ENCODE measurements around the gene ITGB1BP2. TPM values are rescaled to one million over a fixed set of nuclear protein-coding genes. Genes with fewer than 3 reads are reported as not detected.
"Not testable (repeated sequence)": the region's sequence is repeated elsewhere in the genome, so short reads cannot be mapped to it uniquely, and the experiment has no call there.

ITGB1BP2 gene
- total RNA-seq, 1 experiment from 2014 or later: 1.9 TPM

DNA sequence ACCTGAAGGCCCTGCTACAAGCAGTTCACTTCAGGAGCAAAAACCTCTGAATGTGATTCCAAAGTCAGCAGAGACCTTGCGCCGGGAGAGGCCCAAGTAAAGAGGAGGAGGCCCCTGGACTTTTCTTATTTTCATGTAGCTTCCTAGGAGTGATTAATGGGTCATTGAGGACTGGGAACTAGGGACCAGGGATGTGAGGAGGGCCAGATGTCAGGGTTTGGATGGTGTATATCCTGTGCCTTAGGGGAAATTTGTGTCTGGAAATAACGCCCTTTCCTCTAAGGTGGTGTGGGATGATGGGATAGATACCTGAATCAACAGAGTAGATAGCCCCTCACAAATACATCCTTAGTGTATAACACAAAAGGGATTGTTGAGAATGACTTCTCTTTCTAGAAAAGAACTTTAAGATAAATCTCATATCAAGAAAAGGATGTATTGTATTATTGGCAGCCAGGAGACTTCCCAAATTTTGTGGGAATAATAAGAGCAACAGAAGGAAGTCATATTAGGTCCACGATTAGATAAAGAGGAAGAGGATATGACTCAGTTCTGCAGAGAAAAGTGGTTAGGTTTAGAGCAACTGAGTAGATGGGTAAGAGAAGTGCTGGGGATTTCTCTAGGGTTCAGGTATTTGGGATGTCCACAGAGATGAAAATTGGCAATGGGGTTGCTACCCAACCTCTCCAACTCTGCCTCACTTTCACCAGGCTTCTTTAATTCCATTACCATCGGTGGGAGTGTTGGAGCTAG, 1.1 kb downstream of the ITGB1BP2 start:
- DNase-seq (ENCODE audit: low read depth): no peak

DNA sequence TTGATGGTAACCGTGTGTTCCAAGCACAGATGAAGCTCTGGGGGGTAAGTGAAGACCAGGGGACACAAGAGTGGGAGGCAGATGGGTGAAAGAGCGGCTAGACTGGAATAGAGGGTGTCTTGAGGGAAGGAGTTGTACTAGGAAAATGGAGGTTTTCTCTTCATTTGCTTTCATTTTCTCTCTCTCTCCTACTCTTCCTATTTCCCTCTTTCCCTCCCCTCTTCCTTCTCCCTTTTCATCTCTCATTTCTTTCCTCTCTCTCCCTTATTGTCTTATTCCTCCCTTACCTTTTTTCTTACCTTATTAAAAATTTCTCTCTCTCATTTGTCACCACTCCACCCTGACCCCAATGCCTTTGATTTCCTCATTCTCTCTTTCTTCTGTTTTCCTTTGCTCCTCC, 3.0 kb downstream of the ITGB1BP2 start:
- no peak for DNase-seq (ENCODE audit: low read depth)

DNA sequence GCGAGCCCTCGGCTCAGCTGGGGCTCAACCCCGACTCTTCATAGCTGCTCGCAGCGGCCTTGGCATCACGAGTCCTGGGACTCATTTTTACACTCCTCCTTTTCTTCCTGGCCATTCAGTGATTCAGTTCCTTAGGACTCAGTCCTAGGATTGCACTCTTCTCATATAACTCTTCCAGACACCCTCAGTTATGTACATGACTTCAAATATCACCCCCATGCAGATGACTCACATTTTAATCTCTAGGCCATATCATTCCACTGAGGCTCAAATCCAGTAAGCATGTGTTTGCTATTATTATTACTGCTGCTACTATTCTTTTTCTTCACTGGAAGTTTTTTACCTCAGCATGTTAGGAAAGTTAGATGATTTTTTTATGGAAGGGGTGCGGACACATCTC, 14.4 kb downstream of the ITGB1BP2 start:
- peak; percentile 40 for DNase-seq (ENCODE audit: low read depth)

DNA sequence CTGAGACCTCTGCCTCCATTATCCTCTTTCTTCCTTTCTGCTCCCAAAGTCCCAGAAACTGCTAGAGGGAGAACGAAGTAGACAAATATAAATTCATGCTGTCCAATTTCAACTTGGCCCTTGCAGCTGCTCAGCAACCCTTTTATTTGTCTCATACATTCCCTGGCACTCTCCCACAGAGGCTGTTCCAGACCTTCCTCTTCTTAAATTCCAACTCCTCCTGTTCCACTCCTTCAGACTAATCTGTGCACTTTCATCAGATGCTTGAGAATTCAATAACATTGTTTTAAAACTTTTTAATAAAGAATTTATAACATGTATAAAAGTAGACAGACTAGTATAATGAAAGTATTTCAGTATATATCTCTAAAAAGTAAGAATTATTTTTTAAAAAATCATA, 15.4 kb downstream of the ITGB1BP2 start:
- DNase-seq (ENCODE audit: low read depth): not testable (repeated sequence)

DNA sequence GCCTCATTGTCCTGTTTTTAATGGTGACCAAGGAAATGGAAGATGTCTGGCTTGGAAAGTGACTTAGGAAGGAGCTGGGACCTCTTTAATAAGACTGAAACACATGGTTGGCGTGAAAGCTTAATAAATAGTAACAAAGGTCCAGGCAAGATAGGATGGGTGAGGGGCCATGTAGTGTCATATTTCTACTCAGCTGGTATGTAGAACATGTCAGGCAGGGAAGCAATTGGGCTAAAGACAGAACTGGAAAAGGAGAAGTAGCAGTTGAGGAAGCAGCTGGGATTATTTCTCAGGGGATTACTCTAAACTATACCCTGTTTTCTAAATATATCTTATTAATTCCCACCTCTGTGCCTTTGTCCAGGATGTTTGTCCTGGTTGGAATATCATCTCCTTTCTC, 18.6 kb downstream of the ITGB1BP2 start:
- no peak for DNase-seq (ENCODE audit: low read depth)

DNA sequence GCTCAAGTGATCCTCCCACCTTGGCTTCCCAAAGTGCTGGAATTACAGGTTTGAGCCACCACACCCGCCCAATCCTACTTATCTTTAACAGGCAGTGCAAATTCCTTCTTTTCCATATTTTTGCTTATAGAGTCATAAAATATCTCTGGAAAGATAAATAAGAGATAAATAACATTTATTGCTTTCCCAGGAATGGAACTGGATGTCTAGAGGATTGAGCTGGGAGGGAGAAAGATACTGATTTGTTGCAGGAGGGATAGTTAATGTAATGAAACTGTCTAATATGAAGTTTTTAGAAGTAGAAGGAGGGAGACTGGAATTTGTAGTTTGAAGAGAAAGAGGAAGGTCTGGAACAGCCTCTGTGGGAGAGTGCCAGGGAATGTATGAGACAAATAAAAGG, 20.2 kb downstream of the ITGB1BP2 start:
- no peak for DNase-seq (ENCODE audit: low read depth)

DNA sequence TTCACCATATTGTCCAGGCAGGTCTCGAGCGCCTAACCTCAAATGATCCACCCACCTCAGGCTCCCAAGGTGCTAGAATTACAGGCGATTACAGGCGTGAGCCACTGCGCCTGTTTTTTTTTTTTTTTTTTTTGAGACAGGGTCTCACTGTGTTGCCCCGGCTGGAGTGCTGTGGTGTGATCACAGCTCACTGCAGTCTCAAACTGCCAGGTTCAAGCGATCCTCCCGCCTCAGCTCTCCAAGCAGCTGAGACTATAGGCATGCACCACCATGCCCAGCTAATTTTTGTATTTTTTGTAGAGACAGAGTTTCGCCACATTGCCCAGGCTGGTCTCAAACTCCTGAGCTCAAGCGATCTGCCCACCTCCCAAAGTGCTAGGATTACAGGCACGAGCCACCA, 22.9 kb downstream of the ITGB1BP2 start:
- DNase-seq (ENCODE audit: low read depth): not testable (repeated sequence)

DNA sequence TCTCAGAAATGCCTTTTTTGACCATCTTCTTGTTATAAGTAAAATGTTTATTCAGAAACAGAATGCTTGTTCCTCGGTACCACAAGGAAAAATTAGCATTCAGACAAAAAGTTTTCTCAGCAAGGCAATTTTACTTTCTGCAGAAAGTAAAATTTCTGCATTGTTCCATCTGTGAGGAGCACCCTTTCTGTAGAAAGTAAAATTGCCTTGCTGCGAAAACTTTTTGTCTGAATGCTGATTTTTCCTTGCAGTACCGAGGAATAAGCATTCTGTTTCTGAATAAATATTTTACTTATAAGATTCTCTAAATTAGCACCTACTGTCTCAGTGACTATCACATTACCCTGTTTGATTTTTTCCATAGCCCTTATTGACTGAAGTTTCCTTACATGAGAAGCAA, 24.8 kb downstream of the ITGB1BP2 start:
- DNase-seq (ENCODE audit: low read depth): no peak

DNA sequence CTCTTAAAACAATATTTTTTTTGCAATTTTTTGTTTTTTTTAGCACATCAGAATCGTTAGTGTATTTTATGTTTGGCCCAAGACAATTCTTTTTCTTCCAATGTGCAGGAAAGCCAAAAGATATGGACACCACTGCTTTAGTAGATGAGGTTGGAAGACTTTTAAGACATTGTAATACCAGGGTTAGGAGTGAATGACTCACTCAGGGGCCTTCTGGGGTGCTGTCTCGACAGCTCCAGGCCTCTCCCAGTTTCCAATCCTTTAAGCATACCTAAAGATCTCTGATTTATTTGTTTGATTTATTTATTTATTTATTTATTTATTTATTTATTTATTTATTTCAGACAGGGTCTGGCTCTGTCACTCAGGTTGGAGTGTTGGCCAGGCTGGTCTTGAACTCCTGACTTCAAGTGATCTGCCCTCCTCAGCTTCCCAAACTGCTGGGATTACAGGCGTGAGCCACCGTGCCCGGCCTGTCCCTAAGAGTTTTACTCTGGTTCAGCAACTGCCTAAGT, 47.7 kb downstream of the ITGB1BP2 start:
- not testable (repeated sequence) for DNase-seq (ENCODE audit: low read depth)

DNA sequence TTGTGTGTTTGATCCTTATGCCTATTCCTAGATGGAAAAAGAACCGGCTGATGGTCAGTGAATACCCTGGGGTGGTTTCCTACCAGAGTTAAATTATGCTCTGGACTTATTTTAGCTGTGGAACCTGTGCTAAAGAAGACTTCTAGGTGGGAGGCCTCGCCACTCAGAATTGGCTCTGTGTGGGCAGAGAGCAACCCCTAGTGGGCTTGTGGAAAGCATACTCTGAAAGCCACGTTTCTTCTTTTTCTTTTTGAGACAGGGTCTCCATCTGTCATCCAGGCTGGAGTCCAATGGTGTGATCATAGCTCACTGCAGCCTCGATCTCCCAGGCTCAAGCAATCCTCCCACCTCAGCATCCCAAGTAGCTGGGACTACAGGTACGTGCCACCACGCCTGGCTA, 48.3 kb downstream of the ITGB1BP2 start:
- DNase-seq (ENCODE audit: low read depth): not testable (repeated sequence)

DNA sequence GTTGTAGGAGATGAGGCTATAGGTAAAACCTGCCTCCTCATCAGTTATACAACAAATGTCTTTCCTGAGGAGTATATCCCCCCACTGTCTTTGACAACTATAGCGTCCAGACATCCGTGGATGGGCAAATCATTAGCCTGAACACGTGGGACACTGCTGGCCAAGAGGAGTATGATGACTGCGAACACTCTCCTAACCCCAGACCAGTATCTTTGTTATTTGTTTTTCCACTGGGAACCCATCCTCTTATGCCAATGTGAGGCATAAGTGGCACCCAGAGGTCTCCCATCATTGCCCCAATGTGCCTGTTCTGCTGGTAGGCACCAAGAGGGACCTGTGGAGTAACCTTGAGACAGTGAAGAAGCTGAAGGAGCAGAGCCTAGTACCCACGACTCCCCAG, 50.9 kb downstream of the ITGB1BP2 start:
- DNase-seq (ENCODE audit: low read depth): not testable (repeated sequence)

Other genes starting within 250 kb of the ITGB1BP2 start
- gene SNX12, start 233.4 kb upstream of the ITGB1BP2 start, total RNA-seq (2014; rRNA removed): 72.2 and 88.6 TPM in 2 replicates
- 0.77 and 2.2 TPM in 2 replicates for gene FOXO4, start 205.9 kb upstream of the ITGB1BP2 start, total RNA-seq (2014; rRNA removed)
- not detected in 2 replicates for gene CXorf65, start 195.0 kb upstream of the ITGB1BP2 start, total RNA-seq (2014; rRNA removed)
- gene IL2RG, start 190.2 kb upstream of the ITGB1BP2 start, total RNA-seq (2014; rRNA removed): not detected in 2 replicates
- 14.2 and 21.3 TPM in 2 replicates for gene MED12, start 183.2 kb upstream of the ITGB1BP2 start, total RNA-seq (2014; rRNA removed)
- gene NLGN3, start 156.9 kb upstream of the ITGB1BP2 start, total RNA-seq (2014; rRNA removed): 0.06 and 0.23 TPM in 2 replicates
- gene GJB1, start 78.5 kb upstream of the ITGB1BP2 start, total RNA-seq (2014; rRNA removed): not detected in 2 replicates
- 20.8 and 21.9 TPM in 2 replicates for gene ZMYM3, start 47.6 kb upstream of the ITGB1BP2 start, total RNA-seq (2014; rRNA removed)
- gene NONO, start 18.1 kb upstream of the ITGB1BP2 start, total RNA-seq (2014; rRNA removed): 393 and 463 TPM in 2 replicates
- 13.0 and 17.1 TPM in 2 replicates for gene TAF1, start 64.6 kb downstream of the ITGB1BP2 start, total RNA-seq (2014; rRNA removed)
- 48.3 and 55.3 TPM in 2 replicates for gene OGT, start 231.4 kb downstream of the ITGB1BP2 start, total RNA-seq (2014; rRNA removed)